Middle frontal gyrus (tissue), 1 donor: ENCODE results near the gene IL15RA.
"Not testable (repeated sequence)": the region's sequence is repeated elsewhere in the genome, so short reads cannot be mapped to it uniquely, and the experiment has no call there.

ENCODE experiments used
- DNase-seq: peaks from one replicate; pipeline ENCODE4 v3.0.0-alpha.2; 2015; ENCODE audit warnings: low spot score; ENCODE audit errors: extremely low spot score

The IL15RA gene

DNA sequence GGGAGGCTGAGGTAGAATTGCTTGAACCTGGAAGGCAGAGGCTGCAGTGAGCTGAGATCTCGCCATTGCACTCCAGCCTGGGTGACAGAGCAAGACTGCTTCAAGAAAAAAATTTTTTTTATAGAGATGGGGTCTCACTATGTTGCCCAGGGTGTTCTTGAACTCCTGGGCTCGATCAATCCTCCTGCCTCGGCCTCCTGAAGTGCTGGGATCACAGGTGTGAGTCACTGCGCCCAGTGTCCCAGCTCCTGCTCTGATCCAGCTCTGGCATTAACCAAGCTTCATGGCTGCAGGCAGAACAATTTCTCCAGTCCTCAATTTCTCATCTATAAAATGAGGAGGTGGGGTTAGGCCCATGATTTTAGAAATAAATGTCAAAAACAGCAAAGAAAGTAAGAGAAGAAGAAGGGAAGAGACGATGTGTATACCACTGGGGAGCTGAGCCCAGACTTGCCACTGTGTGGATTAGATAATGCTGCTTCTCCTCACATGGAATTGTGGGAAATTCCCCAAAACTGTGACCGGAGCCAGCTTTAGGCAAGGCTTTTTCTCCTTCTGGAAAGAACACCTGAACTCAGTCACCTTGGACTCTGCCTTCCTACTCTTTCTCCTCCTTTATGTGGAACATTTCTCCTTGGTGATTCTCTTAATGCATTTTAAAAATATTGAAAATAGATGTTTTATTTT, 25.5 kb downstream of the IL15RA start:
- DNase-seq, result no peak

DNA sequence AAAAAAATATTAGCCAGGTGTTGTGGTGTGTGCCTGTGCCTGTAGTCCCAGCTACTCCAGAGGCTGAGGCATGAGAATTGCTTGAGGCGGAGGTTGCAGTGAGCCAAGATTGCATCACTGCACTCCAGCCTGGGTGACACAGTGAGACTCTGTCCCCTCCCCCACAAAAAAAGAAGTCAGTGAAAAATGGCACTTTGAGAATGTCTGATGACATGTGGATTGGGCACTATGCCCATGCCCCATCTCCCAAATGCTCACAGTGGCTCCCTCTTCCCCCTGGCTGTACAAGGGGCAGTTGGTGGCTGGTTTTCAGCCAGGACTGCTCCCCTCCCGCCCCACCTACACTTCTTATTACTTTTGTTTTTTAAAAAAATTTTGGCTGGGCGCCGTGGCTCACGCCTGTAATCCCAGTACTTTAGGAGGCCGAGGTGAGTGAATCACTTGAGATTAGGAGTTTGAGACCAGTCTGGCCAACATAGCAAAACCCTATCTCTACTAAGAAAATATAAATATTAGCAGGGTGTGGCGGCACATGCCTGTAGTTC, 26.1 kb downstream of the IL15RA start:
- no peak for DNase-seq

- no peak for DNase-seq
Measured at GRCh38 chr10:5949009-5949759, 28.2 kb downstream of the IL15RA start.

DNA sequence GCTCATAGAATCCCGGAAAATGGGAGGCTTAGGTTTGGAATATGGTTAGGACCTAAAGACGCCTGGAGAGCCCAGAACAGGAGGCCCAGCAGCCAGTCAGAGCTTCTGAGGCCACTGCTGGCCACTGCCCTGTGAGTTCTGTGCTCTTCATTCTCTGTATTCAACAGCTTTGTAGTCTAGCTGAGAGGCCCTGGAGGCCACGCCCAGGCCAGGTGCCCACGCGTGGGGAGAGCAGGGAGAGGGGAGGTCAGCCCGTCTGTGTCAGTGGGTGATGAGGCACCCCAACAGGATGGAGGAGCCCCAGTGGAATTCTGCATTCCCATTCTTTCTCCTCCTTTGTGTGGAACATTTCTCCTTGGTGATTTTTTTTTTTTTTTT, 29.1 kb downstream of the IL15RA start:
- no peak for DNase-seq

GRCh38 chr10:5947471-5948207, 29.7 kb downstream of the IL15RA start:
- DNase-seq, result no peak

DNA sequence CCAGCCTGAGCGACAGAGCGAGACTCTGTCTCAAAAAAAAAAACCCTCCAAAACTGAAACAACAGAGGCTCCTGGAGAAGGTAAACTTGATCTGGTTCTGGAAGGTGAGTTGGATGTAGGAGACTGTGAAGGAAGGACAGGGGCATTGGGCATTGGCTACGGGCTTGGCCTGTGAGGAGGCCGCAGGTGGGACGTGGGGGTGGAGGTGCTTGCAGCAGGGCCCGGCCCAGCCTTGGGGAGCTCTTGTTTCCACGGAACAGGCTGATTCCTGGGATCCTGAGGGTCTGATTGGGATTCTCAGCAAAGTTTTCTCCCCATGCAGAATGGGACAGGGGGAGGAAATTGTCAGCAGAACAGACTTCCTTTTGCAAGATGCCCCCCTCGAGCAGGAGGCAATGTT, 30.6 kb downstream of the IL15RA start:
- no peak for DNase-seq

DNA sequence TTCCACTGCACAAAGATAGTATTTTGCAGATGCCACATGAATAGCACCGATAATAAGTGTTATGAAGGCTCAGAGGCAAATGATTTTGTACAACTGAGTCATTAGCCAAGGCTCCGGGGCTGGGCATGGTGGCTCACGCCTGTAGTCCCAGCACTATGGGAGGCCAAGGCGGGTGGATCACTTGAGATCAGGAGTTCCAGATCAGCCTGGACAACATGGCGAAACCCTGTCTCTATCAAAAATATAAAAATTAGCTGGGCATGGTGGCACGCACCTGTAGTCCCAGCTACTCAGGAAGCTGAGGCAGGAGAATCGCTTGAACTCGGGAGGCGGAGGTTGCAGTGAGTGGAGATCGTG, 30.9 kb downstream of the IL15RA start:
- DNase-seq, result not testable (repeated sequence)

- DNase-seq, result no peak
Measured at GRCh38 chr10:5945561-5946418, 31.6 kb downstream of the IL15RA start.

DNA sequence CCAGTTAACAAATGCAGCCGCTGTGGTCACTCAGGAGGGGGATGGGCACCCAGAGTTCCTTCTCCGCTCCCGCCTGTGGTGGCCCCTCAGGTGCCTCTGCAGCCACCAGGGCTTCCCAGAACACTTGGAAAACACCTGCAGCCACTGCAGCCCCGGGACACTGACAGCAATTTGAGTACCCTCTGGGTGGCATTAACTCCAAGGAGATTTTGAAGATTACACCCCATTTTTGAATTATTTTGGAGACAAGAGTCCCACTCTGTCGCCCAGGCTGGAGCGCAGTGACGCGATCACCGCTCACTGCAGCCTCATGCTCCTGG, 32.2 kb downstream of the IL15RA start:
- no peak for DNase-seq

DNA sequence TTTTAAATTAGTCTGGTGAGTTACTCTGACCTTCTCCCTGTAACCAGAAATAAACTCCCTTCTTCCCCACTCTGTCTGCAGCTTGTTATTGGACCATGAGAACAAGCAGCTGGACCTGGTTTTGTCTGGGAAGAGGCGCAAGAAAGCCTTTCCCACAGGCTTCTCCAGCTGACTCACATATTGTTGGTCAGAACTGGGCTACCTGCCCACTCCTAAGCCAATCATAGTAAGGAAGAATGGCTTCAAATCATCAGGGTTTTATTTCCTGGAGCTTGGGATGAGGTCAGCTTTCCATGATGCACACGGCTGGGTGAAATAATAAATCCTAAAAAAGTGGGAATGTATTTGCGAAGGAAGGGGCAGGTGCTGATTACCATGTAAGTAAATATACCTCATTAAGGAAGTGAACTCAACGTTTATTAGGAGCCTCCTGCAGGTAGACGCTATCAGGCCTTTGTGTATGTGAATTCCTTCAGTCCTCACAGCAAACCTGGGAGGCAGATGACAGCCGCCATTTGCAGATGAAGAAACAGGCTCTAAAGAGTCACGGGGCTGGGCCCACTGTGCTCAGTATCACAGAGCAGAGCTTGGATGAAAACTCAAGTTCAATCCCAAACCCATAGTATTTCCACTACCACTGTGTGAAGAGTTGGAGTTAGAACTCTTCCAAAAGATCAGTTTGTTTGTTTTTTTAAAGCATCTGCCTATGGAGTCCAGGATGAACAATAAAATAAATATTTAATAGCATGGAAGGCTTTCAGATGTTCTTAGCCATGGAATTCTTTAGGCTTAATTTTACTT, 32.8 kb downstream of the IL15RA start:
- no peak for DNase-seq

- DNase-seq, result no peak
Measured at GRCh38 chr10:5943536-5943935, 33.8 kb downstream of the IL15RA start.

- DNase-seq, result no peak
Measured at GRCh38 chr10:5942474-5942873, 34.9 kb downstream of the IL15RA start.

- DNase-seq, result no peak
Measured at GRCh38 chr10:5942001-5942400, 35.3 kb downstream of the IL15RA start.

DNA sequence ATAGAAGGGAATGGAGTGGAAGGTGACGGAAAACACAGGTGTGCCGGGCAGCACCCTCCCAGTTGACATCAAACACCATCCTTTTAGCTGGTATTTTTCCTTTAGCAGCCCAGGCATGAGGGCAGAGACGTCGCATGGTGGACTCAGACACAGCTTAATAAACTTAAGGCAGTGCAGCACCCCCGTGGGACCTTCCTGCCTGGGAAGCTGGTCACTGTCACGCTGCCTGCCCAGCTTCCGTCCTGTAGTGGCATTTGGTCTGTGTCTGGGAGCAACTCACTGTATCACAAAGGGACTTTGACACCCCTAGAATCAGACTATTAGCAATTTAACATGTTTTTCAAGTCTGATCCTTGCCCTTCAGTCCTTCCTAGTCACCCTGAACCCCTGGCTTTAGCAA, 35.8 kb downstream of the IL15RA start:
- DNase-seq, result no peak

DNA sequence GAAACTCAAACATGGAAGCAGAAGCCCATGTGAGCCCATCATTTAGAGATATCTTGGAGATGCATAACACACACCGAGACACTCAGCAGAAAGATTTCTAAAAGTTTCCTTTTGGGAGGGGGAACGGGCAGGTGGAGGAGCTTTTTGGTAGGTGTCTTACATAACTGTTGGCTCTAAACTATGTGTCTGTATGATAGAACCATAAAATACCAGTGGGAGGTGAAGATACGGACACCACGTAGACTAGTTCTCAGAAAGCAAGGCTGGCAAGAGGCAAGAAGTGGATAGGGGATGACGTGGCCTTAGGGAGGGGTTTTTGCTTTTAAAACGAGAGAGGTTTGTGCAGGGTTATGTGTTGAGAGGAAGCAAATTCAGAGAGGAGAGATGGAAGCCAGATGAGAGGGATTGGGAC, 36.5 kb downstream of the IL15RA start:
- no peak for DNase-seq

DNA sequence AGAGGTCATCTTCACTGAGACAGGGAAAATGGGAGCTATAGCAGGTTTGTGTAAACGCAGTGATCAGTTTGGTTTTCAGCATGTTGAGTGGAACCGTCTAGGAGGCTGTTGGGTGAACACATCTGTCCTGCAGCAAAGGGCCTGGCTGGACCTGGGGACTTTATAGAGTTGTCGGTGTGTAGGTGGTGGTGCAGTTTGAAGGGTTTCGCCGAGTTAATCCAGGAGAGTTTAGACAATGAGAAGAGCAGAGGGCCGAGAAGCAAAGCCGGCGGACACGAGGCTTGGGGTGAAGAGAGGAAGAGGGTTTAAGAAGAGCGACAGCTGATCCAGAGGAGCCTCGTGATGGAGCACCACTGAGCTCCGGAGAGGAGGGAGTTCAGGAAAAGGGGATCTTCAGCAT, 39.1 kb downstream of the IL15RA start:
- no peak for DNase-seq

DNA sequence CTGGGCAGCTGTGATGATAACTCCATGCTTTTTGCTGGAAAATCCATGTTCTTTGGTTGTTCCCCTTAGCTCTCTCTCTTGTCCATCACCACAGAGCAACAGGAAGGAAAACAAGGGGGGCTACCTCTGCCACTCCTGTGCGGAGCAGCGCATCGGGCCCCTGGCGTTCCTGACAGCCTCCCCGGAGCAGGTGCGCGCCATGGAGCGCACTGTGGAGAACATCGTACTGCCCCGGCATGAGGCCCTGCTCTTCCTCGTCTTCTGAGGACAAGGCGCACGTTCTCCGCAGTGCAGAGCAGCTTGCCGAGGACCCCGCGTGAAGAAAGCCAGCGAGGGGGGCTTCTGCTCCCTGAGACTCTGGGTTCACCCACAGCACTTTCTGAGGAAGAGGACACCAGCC, 40.3 kb downstream of the IL15RA start:
- DNase-seq, result no peak

DNA sequence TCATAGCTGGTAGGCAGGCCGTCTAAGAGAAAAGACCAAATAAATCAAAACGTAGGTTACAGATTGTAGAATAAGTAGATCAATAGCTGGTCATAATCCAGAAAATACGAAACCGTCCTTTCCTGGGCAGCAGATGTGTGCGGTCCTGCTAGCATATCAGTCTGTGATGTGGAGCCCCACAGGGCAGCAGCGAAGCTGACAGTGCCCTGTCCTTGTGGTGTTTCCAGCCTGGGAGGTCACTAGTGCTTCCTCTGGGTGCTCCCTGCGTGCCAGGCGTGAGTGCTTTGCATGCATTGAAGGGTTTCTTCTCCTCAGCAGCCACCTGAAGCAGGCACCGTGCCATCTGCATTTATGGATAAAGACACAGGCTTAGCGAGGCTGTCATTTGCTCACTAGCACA, 41.7 kb downstream of the IL15RA start:
- no peak for DNase-seq

- DNase-seq, result no peak
Measured at GRCh38 chr10:5933909-5934546, 43.3 kb downstream of the IL15RA start.

DNA sequence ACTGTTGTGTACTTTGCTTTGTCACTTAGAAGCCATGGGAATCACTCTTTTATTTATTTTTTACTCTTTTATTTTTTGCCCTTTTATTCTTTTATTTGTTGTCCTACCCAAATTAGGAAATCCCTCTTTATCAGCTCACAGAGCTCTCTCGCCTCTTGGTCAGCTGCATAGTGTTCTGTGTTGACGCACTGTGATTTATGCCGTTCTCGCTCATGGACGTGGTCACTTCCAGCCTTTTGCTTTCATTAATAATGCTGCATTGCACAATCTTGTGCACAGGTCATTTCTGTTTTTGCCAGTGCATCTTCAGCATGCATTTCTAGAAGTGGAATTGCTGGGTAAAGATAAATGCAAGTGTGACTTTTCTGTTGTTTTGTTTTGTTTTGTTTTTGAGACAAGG, 45.0 kb downstream of the IL15RA start:
- no peak for DNase-seq
